HG03558 (cell line): ENCODE measurements around the gene NFIA.
"Not testable (repeated sequence)": the region's sequence is repeated elsewhere in the genome, so short reads cannot be mapped to it uniquely, and the experiment has no call there.

Experiments
- ATAC-seq: cut with Tn5 transposase; IDR thresholded peaks from one replicate; pipeline ENCODE4 v1.9.1; 2021; ENCODE audit warnings: moderate number of reproducible peaks; ENCODE audit not compliant: unreplicated experiment; ENCODE audit errors: extremely low read depth

The NFIA gene

DNA sequence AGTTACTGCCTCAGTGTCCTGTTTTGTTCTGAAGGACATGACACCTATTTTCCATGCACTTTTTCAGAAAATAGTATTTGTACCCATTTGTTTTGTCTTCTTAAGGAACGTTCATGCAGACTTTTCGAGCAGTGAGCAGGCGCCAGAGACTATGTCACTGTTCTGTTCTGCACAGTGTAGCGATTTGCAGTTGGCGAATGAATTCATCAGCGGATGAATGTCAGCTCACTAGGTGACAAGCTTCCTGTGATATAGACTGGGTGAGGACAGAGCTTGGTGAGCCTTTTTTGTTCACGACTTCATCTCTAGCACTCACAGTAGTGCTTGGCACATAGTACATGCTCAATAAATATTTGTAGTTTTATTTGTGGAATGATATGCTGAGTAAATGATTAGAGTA is 177.8 kb downstream of the NFIA start:
- no peak for ATAC-seq

GRCh38 chr1:61261595-61261994 is 179.2 kb downstream of the NFIA start:
- no peak for ATAC-seq

- ATAC-seq: no peak
Measured at GRCh38 chr1:61263905-61264824, 181.8 kb downstream of the NFIA start.

GRCh38 chr1:61264825-61265242 is 182.5 kb downstream of the NFIA start:
- no peak for ATAC-seq

DNA sequence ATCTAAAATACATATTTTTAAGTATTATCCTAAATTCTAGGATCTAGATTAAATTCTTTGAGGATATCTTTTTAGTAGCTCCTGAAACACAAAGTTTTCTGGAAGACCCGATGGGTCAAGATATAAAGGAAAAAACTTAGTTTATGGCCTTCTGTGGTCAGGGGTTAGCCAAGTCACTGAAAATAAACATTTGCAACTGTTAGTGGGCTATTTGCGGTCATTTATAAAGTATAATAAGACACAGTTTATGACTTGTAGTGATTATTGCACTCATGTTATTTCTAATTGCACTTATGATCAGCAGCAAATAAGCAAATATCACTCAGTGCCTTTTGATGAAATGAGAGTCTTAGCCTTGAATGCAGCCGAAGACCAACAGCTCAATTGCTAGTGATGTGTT is 183.3 kb downstream of the NFIA start:
- no peak for ATAC-seq

DNA sequence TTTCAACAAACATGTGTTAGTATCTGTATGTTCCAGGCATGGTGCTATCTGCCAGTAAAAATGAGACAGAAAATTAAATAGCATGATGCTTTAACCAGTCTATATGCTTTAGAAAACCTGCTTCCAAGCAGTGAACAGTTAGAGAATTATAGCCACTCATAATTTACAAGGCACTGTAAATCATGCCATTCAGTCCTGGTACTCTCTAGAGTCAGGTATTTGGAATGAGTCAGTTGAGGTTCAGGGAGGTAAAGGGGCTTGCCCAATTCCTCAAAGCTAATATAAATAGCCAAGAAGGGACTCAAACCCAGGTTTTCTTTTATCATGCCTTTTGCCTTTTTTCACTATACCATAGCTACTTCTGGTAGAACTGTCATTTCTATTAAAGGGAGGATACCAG is 184.4 kb downstream of the NFIA start:
- no peak for ATAC-seq

DNA sequence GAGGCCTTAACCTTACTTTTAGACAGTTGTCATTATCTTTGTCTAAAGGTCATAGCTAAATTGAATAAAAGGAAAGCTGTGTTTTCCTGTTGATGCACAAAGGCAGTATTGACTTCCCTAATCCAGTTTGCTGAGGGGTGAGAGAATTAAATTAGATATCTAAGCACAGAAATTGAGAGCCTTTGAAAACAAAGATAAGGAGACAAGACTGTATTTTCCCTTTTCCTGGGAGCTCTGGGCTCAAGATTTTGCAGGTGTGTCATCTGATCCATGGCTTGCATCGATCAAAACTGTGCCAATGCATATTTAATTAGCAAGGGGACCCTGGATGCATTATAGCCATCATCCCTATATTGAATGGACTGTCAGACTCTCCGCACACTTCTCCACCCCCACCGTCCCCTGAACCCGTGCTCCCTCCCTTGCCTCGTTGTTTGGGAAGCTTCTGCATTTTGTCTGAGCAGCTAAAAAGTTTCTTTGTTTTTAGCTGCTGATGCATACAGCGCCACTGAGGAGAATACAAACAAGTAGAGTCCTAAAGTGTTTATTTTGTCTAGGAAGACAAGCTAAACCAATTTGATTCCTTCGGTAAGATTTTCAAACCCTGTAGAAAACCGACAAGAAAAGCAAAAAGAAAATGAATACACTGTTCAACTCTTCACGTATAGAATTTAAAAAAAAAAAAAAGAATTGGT is 186.3 kb downstream of the NFIA start:
- no peak for ATAC-seq

GRCh38 chr1:61269602-61270001 is 187.2 kb downstream of the NFIA start:
- ATAC-seq: no peak

DNA sequence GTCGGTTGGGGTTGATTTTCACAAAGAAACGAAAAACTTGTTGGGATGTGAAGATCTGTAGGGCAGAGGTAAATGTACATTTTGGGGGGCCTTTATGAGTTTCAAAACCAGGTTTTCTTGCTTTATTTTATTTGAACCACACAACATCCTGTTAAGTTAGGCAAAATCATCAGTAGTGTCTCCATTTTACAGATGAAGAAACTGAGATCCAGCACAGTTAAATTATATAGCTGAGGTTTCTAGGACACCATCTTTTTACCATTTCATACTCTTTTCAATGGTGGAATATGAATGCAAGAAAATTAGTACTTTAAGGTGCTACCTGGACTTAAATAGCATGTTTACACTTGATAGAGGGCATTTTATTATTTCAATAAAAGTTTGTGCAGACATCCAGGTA is 187.7 kb downstream of the NFIA start:
- ATAC-seq: no peak

GRCh38 chr1:61270761-61271411 is 188.5 kb downstream of the NFIA start:
- ATAC-seq: no peak

DNA sequence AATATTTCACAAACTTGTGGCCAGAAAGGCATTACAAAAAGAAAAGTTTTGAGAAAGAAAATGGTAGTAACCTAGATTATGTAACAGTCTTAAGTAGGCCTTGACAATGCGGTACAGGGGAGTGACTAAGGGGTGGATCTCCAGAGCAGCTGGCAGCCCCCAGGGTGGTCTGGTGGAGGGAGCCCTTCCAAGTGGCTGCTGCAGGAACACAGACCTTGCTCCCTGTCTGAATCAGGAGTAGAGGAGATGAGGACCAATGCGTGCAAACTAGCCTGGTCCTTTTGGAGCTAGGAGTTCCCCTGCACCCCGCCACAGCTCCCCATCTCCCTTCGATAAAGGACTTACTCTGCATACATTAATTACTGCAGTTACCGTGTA is 189.0 kb downstream of the NFIA start:
- ATAC-seq: no peak

- ATAC-seq: no peak
Measured at GRCh38 chr1:61273167-61273705, 190.9 kb downstream of the NFIA start.

DNA sequence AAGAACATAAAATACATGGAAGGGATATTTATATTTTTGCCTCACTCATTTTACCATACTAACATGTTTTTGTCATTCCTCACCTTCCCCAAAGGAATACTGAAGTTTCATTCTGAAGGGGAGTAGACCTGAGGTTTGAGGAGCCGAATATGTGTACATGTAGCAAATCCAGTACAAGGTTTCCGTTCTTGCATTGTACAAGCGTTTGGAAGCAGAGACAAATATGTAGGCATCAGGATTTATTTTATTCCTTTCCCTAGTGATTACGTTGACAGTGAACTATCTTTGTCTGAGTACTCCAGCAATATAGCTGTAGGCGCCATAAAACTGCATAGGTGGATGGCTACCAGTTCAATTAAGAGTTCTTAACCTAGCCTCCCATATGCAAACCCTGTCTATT is 191.5 kb downstream of the NFIA start:
- no peak for ATAC-seq

GRCh38 chr1:61274939-61275338 is 192.6 kb downstream of the NFIA start:
- no peak for ATAC-seq

DNA sequence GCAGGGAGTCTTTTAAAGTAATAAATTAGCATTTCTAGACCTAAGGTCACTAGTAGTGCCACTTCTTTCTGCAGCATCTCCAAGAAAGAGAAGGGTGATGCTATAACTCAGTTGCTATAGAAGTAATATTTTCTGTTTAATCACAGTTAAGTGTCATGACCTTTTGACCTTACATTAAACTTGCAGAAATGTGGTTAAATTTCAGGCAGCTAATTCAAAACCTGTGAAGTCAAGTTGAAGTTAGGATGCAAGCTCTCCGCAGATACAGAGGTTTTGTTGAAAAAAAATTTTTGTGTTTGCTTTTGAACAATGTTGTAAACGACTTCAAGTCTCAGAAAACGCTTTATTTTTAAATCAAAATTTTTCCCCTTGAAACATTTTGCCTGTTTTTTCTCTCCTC is 193.9 kb downstream of the NFIA start:
- no peak for ATAC-seq

DNA sequence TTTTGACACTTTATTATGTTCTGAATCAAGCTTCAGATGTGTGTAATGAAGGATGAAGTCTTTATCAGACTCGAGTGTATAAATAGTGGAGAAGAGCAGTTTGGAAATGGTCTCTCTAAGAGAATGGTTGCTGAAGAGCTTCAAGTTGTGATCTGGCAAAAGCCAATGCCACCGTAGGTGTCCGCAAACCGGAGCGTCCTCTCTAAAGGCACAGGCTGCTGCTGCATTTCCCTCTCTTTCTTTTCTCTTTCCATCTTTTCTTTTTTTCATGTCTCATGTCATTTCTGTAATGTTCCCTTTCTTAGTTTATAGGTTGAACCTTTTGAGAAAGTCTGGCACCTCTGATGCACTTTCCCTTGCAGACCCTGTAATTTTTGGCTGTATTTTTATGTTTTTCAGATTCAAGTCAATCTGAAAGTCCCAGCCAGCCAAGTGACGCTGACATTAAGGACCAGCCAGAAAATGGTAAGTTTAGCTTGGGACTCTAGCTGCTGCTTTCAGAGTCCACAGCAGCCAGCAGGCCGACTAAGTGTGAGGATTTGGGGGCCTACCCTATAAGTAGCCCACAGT is 194.8 kb downstream of the NFIA start:
- no peak for ATAC-seq

GRCh38 chr1:61278503-61278902 is 196.1 kb downstream of the NFIA start:
- not testable (repeated sequence) for ATAC-seq

DNA sequence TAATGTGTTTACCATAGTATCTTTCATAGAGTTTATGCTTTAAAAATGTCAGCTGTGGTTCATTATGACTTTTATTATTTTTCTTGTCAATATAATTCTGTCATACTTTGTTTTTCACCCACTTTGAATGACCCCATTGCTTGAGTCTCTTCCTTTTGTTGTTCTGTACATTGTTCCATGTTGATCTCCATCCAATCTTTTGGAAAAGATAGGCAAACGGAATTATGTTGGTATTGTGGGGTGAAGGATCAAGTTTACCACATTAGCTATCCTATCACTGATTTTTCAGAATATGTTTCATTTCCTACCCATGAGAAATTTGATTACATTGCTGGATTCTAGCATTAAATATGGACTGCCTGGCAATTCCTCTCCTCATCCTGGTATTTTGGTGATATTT is 196.6 kb downstream of the NFIA start:
- ATAC-seq: no peak

DNA sequence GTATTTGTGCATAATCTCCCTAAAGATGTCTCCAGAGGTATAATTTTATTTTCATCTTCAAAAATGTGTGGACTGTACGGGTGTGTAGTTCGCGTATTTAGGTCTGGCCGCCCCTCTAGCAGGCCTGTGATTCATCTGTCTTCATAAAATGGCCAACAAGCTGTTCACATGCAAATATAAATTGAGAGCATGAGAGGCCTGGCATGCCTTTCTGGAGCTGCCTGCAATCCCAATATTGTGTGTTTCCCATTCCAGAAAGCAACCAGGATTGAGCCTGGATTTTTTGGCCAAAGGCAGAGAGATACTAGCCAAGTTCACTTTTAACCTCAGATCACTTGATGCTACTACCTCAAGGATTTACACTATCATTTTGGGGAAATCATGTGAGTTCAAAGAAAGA is 197.2 kb downstream of the NFIA start:
- ATAC-seq: no peak

GRCh38 chr1:61280452-61280851 is 198.1 kb downstream of the NFIA start:
- ATAC-seq: no peak

GRCh38 chr1:61282387-61282786 is 200.0 kb downstream of the NFIA start:
- ATAC-seq: no peak
